ENCODE data around the gene LRRC4. TPM values are rescaled to one million over a fixed set of nuclear protein-coding genes. Genes with fewer than 3 reads are reported as not detected.

LRRC4 gene
- total and polyA plus RNA-seq, 3 donors from 2014 or later, result 10.2 to 17.0 (median 12.5) TPM

- Histone ChIP-seq H3K27me3 (no peaks in the 10 kb centered on the region), H3K4me3 (no peak overlapping the region), H3K9me3 (no peaks in the 10 kb centered on the region), H3K27ac (no peak overlapping the region), H3K4me1 (no peaks in the 10 kb centered on the region), H3K36me3 (ENCODE audit: low read depth, missing control alignments) (no peaks in the 10 kb centered on the region)
- WGBS, 2 donors, result 70 to 82% methylated on average over 15 of the region's 15 CpGs
- intact Hi-C loops (cut with DNase I; ENCODE audit: low total_unique reads), result no loop called here
- no peak for TF ChIP-seq POLR2A (IDR thresholded peaks at IDR 0.05)
- no peak for TF ChIP-seq CTCF (IDR thresholded peaks at IDR 0.05)
- DNase-seq, result no peak
Observed at GRCh38 chr7:128073671-128074310, 42.6 kb upstream of the LRRC4 start.

- TF ChIP-seq CTCF (IDR thresholded peaks at IDR 0.05) (no peak), POLR2A (IDR thresholded peaks at IDR 0.05) (no peak)
- H3K27me3 ChIP-seq, result no peaks in the 10 kb centered on the region
- H3K27ac ChIP-seq, result no peak overlapping the region
- no peaks in the 10 kb centered on the region for H3K36me3 ChIP-seq (ENCODE audit: low read depth, missing control alignments)
- DNase-seq, result no peak
- no peaks in the 10 kb centered on the region for H3K4me1 ChIP-seq
- no peaks in the 10 kb centered on the region for H3K9me3 ChIP-seq
- intact Hi-C loops (cut with DNase I; ENCODE audit: low total_unique reads), result no loop called here
- WGBS, 2 donors, result 73 to 91% methylated on average over 2 to 11 of the region's 11 CpGs
- H3K4me3 ChIP-seq, result no peak overlapping the region
Observed at GRCh38 chr7:128071801-128072200, 40.6 kb upstream of the LRRC4 start.

GRCh38 chr7:128071376-128071775 is 40.1 kb upstream of the LRRC4 start:
- intact Hi-C loops (cut with DNase I; ENCODE audit: low total_unique reads), result no loop called here
- no peaks in the 10 kb centered on the region for H3K36me3 ChIP-seq (ENCODE audit: low read depth, missing control alignments)
- DNase-seq, result no peak
- no peaks in the 10 kb centered on the region for H3K27me3 ChIP-seq
- H3K4me3 ChIP-seq, result no peak overlapping the region
- 93 to 94% methylated on average over 6 of the region's 6 CpGs for WGBS, 2 donors
- no peaks in the 10 kb centered on the region for H3K9me3 ChIP-seq
- H3K4me1 ChIP-seq, result no peaks in the 10 kb centered on the region
- no peak overlapping the region for H3K27ac ChIP-seq
- no peak for TF ChIP-seq CTCF (IDR thresholded peaks at IDR 0.05)
- TF ChIP-seq POLR2A (IDR thresholded peaks at IDR 0.05), result no peak

GRCh38 chr7:128069373-128070364 is 38.4 kb upstream of the LRRC4 start:
- no peak for DNase-seq
- H3K9me3 ChIP-seq, result no peaks in the 10 kb centered on the region
- 90 to 94% methylated on average over 8 of the region's 8 CpGs for WGBS, 2 donors
- H3K4me3 ChIP-seq, result no peak overlapping the region
- H3K27ac ChIP-seq, result no peak overlapping the region
- H3K27me3 ChIP-seq, result no peaks in the 10 kb centered on the region
- no peaks in the 10 kb centered on the region for H3K4me1 ChIP-seq
- intact Hi-C loops (cut with DNase I; ENCODE audit: low total_unique reads), result no loop called here
- no peaks in the 10 kb centered on the region for H3K36me3 ChIP-seq (ENCODE audit: low read depth, missing control alignments)
- no peak for TF ChIP-seq POLR2A (IDR thresholded peaks at IDR 0.05)
- no peak for TF ChIP-seq CTCF (IDR thresholded peaks at IDR 0.05)

Data from testis (tissue), 3 donors.